WTC11 (cell line): ENCODE data around the gene JADE2. TPM values are rescaled to one million over a fixed set of nuclear protein-coding genes. Genes with fewer than 3 reads are reported as not detected.

Experiments
- ATAC-seq: fragments of 200-7000 bp; cut with Tn5 transposase; 2 replicates; pipeline ENCODE4 v1.10.0; 2021; ENCODE audit warnings: mild to moderate bottlenecking, moderate library complexity
- CTCF ChIA-PET: fragments of 300-600 bp; sonication (Branson Sonifier 250); formaldehyde crosslinking; loops from one replicate; lab custom pipeline; 2021; ENCODE audit warnings: antibody characterized with exemption; lab: Charles Lee
- POLR2A ChIA-PET: fragments of 350-600 bp; sonication (Branson Sonifier 250); formaldehyde crosslinking; loops from one replicate; lab custom pipeline; 2021; ENCODE audit warnings: antibody characterized with exemption; lab: Charles Lee
- DNase-seq: peaks from one replicate; pipeline ENCODE4 v3.0.0; 2021; ENCODE audit warnings: low spot score
- H3K27ac Mint-ChIP-seq: 2 replicates; pipeline ENCODE4 v1.8.0; 2021; ENCODE audit warnings: mixed read lengths
- H3K27me3 Mint-ChIP-seq: 2 replicates; pipeline ENCODE4 v1.8.0; 2021; ENCODE audit warnings: low read depth, mild to moderate bottlenecking, moderate library complexity, mixed read lengths
- H3K36me3 Mint-ChIP-seq: 2 replicates; pipeline ENCODE4 v1.8.0; 2021; ENCODE audit warnings: mixed read lengths
- H3K4me1 Mint-ChIP-seq: 2 replicates; pipeline ENCODE4 v1.8.0; 2022; ENCODE audit warnings: mixed read lengths
- H3K4me3 Mint-ChIP-seq: 2 replicates; pipeline ENCODE4 v1.8.0; 2021; ENCODE audit warnings: mild to moderate bottlenecking, moderate library complexity, mixed read lengths
- H3K9me3 Mint-ChIP-seq: 2 replicates; pipeline ENCODE4 v1.8.0; 2021; ENCODE audit warnings: mixed read lengths
- AFF4 ChIP-seq: sonication (generic); formaldehyde crosslinking; IDR thresholded peaks from 2 replicates; pipeline ENCODE4 v1.8.1; 2023; ENCODE audit warnings: mild to moderate bottlenecking, missing genetic modification reagents, borderline replicate concordance
- CREM ChIP-seq: sonication (generic); formaldehyde crosslinking; IDR thresholded peaks from 2 replicates; pipeline ENCODE4 v1.8.1; 2022; ENCODE audit warnings: mild to moderate bottlenecking, missing genetic modification reagents, moderate library complexity
- GABPB1 ChIP-seq: sonication (generic); formaldehyde crosslinking; IDR thresholded peaks from 2 replicates; pipeline ENCODE4 v1.8.1; 2023; ENCODE audit warnings: mild to moderate bottlenecking, missing genetic modification reagents
- GRHL2 ChIP-seq: fragments of 250-450 bp; sonication (Bioruptor Pico); IDR thresholded peaks from 2 replicates; pipeline ENCODE4 v1.8.0; 2022; ENCODE audit warnings: mild to moderate bottlenecking, moderate library complexity; ENCODE audit not compliant: insufficient replicate concordance, severe bottlenecking
- HMGA2 ChIP-seq: fragments of 250-450 bp; sonication (Bioruptor Pico); IDR thresholded peaks from 2 replicates; pipeline ENCODE4 v1.4.0; 2021; ENCODE audit warnings: mild to moderate bottlenecking, moderate library complexity
- IRF2 ChIP-seq: sonication (generic); formaldehyde crosslinking; IDR thresholded peaks from 2 replicates; pipeline ENCODE4 v1.8.0; 2022; ENCODE audit warnings: low read depth, missing genetic modification reagents, borderline replicate concordance
- MXD4 ChIP-seq: fragments of 250-450 bp; sonication (Bioruptor Pico); IDR thresholded peaks from 2 replicates; pipeline ENCODE4 v1.8.0; 2021; ENCODE audit warnings: mild to moderate bottlenecking, moderate library complexity, borderline replicate concordance
- NFE2L1 ChIP-seq: sonication (generic); formaldehyde crosslinking; IDR thresholded peaks from 2 replicates; pipeline ENCODE4 v1.8.1; 2023; ENCODE audit warnings: missing genetic modification reagents
- PRRX2 ChIP-seq: fragments of 250-450 bp; sonication (Bioruptor Pico); IDR thresholded peaks from 2 replicates; pipeline ENCODE4 v1.8.0; 2021; ENCODE audit warnings: mild to moderate bottlenecking
- RELA ChIP-seq: sonication (generic); formaldehyde crosslinking; IDR thresholded peaks from 2 replicates; pipeline ENCODE4 v1.8.1; 2022; ENCODE audit warnings: missing genetic modification reagents, mild to moderate bottlenecking, borderline replicate concordance
- SMAD3 ChIP-seq: sonication (generic); formaldehyde crosslinking; IDR thresholded peaks from 2 replicates; pipeline ENCODE4 v1.8.0; 2022; ENCODE audit warnings: missing genetic modification reagents, mild to moderate bottlenecking, borderline replicate concordance
- SMAD4 ChIP-seq: sonication (generic); formaldehyde crosslinking; IDR thresholded peaks from 2 replicates; pipeline ENCODE4 v1.8.0; 2022; ENCODE audit warnings: mild to moderate bottlenecking, missing genetic modification reagents
- TCF7 ChIP-seq: sonication (generic); formaldehyde crosslinking; IDR thresholded peaks from 2 replicates; pipeline ENCODE4 v1.8.0; 2022; ENCODE audit warnings: mild to moderate bottlenecking, low read depth, missing genetic modification reagents, moderate library complexity
- ZNF138 ChIP-seq: sonication (generic); formaldehyde crosslinking; conservative IDR thresholded peaks from 2 replicates; pipeline ENCODE4 v1.8.1; 2022; ENCODE audit warnings: mild to moderate bottlenecking, moderate library complexity, missing genetic modification reagents
- total RNA-seq: library from RNA; stranded (reverse); gene quantifications from 3 replicates; pipeline ENCODE4 v1.2.3, GENCODE V29; 2021
- TF ChIP-seq, protein P1 (sequence below): sonication (generic); formaldehyde crosslinking; IDR thresholded peaks from 2 replicates; pipeline ENCODE4 v1.8.1; 2023; ENCODE audit warnings: mild to moderate bottlenecking, moderate library complexity, missing genetic modification reagents
- TF ChIP-seq, protein P2 (sequence below): fragments of 250-450 bp; sonication (Bioruptor Pico); IDR thresholded peaks from 2 replicates; pipeline ENCODE4 v1.9.0; 2021; ENCODE audit warnings: mild to moderate bottlenecking
- TF ChIP-seq, protein P3 (sequence below): sonication (generic); formaldehyde crosslinking; IDR thresholded peaks from 2 replicates; pipeline ENCODE4 v1.8.0; 2022; ENCODE audit warnings: missing genetic modification reagents
- TF ChIP-seq, protein P4 (sequence below): sonication (generic); formaldehyde crosslinking; IDR thresholded peaks from 2 replicates; pipeline ENCODE4 v1.8.1; 2022; ENCODE audit warnings: missing genetic modification reagents, borderline replicate concordance
- TF ChIP-seq, protein P5 (sequence below): fragments of 250-450 bp; sonication (Bioruptor Pico); conservative IDR thresholded peaks from 2 replicates; pipeline ENCODE4 v1.9.0; 2021; ENCODE audit warnings: mild to moderate bottlenecking

JADE2 gene
- total RNA-seq, 1 experiment from 2014 or later: 40.8 TPM

DNA sequence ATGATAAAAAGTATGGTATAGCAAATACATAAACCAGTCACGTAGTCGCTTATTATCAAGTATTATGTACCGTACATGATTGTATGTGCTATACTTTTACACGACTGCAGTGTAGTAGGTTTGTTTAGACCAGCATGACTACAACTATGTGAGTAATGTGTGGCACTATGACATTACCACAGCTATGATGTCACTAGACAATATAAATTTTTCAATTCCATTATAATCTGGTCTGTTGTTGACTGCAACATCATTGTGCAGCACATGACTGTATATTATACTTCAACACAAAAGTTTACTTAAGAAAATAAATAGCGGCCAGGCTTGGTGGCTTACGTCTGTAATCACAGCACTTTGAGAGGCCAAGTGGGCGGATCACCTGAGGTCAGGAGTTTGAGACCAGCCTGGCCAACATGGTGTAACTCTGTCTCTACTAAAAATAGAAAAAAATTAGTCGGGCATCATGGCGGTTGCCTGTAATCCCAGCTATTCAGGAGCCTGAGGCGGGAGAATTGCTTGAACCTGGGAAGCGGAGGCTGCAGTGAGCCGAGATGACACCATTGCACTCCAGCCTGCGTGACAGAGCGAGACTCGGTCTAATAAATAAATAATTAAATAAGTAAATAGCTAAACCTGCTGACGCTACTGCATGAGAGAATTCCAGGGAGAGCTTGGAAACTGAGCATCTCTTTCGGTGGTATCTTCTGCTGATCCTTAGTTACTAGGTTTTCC, 24.6 kb upstream of the JADE2 start:
- POLR2A ChIA-PET: no interaction called here
- Mint-ChIP-seq H3K27ac (no peak overlapping the region; the same call in 1 of the 2 replicates), H3K9me3 (no peaks in the 10 kb centered on the region), H3K4me3 (no peak overlapping the region), H3K27me3 (no peaks in the 10 kb centered on the region), H3K36me3 (no peaks in the 10 kb centered on the region), H3K4me1 (peaks cover 13% of the 10 kb centered on the region)
- no peak for TF ChIP-seq RELA
- no peak for DNase-seq
- no peak for ATAC-seq
- CTCF ChIA-PET: no interaction called here

GRCh38 chr5:134502259-134502658, 23.2 kb upstream of the JADE2 start:
- ChIA-PET CTCF (interaction anchor here (0.9 kb wide), 1 partner anchor 9 kb away, joined by 4 read pairs; no protein-coding TSS in a partner anchor), POLR2A (no interaction called here)
- no peaks in the 10 kb centered on the region for H3K36me3 Mint-ChIP-seq
- no peaks in the 10 kb centered on the region for H3K9me3 Mint-ChIP-seq
- no peak overlapping the region for H3K4me3 Mint-ChIP-seq
- H3K27ac Mint-ChIP-seq: no peak overlapping the region
- H3K27me3 Mint-ChIP-seq: no peaks in the 10 kb centered on the region
- ATAC-seq: no peak
- no peak for DNase-seq
- peaks cover 27% of the 10 kb centered on the region for H3K4me1 Mint-ChIP-seq
- TF ChIP-seq IRF2 (CRISPR knock-in tag) (no peak), SMAD3 (CRISPR knock-in tag) (no peak), TCF7 (no peak), MXD4 (CRISPR knock-in tag) (no peak), GRHL2 (CRISPR knock-in tag) (no peak), PRRX2 (CRISPR knock-in tag) (no peak), HMGA2 (CRISPR knock-in tag) (no peak), SMAD4 (no peak), CREM (CRISPR knock-in tag) (no peak), AFF4 (CRISPR knock-in tag) (no peak), GABPB1 (no peak), NFE2L1 (CRISPR knock-in tag) (no peak), ZNF138 (no peak)
- TF ChIP-seq, protein P1, sequence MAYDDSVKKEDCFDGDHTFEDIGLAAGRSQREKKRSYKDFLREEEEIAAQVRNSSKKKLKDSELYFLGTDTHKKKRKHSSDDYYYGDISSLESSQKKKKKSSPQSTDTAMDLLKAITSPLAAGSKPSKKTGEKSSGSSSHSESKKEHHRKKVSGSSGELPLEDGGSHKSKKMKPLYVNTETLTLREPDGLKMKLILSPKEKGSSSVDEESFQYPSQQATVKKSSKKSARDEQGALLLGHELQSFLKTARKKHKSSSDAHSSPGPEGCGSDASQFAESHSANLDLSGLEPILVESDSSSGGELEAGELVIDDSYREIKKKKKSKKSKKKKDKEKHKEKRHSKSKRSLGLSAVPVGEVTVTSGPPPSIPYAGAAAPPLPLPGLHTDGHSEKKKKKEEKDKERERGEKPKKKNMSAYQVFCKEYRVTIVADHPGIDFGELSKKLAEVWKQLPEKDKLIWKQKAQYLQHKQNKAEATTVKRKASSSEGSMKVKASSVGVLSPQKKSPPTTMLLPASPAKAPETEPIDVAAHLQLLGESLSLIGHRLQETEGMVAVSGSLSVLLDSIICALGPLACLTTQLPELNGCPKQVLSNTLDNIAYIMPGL (CRISPR knock-in tag): no peak
- TF ChIP-seq, protein P2, sequence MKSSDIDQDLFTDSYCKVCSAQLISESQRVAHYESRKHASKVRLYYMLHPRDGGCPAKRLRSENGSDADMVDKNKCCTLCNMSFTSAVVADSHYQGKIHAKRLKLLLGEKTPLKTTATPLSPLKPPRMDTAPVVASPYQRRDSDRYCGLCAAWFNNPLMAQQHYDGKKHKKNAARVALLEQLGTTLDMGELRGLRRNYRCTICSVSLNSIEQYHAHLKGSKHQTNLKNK (CRISPR knock-in tag): no peak
- TF ChIP-seq, protein P3, sequence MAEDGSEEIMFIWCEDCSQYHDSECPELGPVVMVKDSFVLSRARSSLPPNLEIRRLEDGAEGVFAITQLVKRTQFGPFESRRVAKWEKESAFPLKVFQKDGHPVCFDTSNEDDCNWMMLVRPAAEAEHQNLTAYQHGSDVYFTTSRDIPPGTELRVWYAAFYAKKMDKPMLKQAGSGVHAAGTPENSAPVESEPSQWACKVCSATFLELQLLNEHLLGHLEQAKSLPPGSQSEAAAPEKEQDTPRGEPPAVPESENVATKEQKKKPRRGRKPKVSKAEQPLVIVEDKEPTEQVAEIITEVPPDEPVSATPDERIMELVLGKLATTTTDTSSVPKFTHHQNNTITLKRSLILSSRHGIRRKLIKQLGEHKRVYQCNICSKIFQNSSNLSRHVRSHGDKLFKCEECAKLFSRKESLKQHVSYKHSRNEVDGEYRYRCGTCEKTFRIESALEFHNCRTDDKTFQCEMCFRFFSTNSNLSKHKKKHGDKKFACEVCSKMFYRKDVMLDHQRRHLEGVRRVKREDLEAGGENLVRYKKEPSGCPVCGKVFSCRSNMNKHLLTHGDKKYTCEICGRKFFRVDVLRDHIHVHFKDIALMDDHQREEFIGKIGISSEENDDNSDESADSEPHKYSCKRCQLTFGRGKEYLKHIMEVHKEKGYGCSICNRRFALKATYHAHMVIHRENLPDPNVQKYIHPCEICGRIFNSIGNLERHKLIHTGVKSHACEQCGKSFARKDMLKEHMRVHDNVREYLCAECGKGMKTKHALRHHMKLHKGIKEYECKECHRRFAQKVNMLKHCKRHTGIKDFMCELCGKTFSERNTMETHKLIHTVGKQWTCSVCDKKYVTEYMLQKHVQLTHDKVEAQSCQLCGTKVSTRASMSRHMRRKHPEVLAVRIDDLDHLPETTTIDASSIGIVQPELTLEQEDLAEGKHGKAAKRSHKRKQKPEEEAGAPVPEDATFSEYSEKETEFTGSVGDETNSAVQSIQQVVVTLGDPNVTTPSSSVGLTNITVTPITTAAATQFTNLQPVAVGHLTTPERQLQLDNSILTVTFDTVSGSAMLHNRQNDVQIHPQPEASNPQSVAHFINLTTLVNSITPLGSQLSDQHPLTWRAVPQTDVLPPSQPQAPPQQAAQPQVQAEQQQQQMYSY: no peak
- TF ChIP-seq, protein P4, sequence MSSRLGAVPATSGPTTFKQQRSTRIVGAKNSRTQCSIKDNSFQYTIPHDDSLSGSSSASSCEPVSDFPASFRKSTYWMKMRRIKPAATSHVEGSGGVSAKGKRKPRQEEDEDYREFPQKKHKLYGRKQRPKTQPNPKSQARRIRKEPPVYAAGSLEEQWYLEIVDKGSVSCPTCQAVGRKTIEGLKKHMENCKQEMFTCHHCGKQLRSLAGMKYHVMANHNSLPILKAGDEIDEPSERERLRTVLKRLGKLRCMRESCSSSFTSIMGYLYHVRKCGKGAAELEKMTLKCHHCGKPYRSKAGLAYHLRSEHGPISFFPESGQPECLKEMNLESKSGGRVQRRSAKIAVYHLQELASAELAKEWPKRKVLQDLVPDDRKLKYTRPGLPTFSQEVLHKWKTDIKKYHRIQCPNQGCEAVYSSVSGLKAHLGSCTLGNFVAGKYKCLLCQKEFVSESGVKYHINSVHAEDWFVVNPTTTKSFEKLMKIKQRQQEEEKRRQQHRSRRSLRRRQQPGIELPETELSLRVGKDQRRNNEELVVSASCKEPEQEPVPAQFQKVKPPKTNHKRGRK (CRISPR knock-in tag): no peak
- TF ChIP-seq, protein P5, sequence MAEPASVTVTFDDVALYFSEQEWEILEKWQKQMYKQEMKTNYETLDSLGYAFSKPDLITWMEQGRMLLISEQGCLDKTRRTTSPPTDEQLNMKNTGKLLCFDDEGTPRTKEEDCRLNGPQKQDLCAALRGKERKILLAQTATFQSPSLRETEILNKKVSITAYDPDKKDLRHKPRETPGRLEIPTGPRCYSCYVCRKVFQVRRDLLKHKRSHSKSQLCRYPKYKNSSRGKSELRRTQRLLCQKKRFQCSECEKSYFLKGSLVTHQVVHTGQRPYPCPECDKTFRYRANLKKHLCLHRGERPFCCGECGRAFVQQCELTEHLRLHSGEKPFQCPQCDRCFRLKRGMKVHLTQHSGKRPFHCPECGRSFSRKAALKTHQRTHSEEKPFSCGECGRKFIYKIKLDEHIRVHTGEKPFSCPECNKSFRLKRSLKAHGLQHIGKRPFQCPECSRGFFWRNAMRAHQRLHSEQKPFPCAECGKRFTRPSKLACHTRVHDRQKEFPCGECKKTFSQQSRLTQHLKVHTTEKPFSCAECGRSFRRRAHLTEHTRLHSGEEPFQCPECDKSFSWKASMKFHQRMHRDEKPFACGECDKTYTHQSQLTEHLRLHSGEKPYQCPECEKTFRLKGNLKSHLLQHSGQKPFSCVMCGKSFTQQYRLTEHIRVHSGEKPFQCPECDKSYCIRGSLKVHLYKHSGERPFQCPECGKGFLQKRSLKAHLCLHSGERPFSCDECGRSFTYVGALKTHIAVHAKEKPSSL: no peak
